Hindlimb muscle (tissue), 1 donor: Measurements from ENCODE around the gene TESK2. TPM values are rescaled to one million over a fixed set of nuclear protein-coding genes. Genes with fewer than 3 reads are reported as not detected.
"Not testable (repeated sequence)": the region's sequence is repeated elsewhere in the genome, so short reads cannot be mapped to it uniquely, and the experiment has no call there.

Source experiments
- DNase-seq: peaks from one replicate; pipeline ENCODE4 v3.0.0-alpha.2; 2013
- polyA plus RNA-seq: library from polyadenylated mRNA; unstranded; fragments of 120-200 nt; gene quantifications from one replicate; pipeline ENCODE4 v1.2.1, GENCODE V29; 2013; ENCODE audit not compliant: insufficient read length

Gene TESK2, protein sequence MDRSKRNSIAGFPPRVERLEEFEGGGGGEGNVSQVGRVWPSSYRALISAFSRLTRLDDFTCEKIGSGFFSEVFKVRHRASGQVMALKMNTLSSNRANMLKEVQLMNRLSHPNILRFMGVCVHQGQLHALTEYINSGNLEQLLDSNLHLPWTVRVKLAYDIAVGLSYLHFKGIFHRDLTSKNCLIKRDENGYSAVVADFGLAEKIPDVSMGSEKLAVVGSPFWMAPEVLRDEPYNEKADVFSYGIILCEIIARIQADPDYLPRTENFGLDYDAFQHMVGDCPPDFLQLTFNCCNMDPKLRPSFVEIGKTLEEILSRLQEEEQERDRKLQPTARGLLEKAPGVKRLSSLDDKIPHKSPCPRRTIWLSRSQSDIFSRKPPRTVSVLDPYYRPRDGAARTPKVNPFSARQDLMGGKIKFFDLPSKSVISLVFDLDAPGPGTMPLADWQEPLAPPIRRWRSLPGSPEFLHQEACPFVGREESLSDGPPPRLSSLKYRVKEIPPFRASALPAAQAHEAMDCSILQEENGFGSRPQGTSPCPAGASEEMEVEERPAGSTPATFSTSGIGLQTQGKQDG
- 2.1 TPM for polyA plus RNA-seq

DNA sequence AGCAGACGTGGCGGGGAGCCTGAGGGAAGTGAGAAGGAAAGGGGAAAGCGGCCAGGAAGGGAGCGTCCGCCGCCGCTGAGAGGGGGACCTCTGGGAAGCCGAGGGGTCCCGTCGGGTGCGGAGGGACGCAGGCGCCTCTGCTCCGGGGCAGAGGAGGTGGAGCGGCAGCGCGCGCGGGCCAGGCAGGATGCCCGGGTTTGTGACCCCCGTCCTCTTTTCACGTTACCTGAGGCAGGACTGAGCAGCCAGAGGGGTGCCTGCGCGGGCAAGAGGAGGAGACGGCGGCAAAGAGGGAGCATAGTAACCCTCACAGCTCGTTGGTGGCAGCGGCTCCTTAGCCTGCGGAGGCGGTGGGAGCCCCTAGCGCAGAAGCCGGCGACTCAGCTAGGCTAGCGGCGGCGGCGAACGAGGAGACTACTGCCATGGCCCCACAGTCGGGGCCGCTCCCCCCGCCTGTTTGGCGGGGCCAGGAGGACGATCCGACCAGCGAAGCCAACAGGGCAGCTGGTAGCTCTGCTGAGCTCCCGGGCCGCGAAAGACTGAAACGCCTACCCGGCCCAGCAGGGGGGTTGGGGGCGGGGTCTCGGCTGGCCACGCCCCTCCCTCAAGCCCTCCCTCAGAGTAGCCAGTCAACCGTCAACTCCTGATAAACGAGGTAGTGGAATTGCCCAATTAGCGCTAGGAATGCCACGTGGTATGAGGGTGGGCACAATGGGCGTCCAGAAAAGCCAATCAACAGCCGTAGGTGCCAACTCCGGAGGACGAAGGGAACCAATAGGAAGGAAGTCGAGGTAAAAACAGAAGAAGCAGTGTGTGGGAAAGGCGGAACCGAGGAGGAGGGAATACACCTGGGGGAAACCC, at the start of gene TESK2:
TESK2 (minus strand) TSS at position 538 of the 861 bp plus-strand sequence. CDS start 33,378 bp downstream, outside the sequence.
- peak; percentile 96 for DNase-seq

DNA sequence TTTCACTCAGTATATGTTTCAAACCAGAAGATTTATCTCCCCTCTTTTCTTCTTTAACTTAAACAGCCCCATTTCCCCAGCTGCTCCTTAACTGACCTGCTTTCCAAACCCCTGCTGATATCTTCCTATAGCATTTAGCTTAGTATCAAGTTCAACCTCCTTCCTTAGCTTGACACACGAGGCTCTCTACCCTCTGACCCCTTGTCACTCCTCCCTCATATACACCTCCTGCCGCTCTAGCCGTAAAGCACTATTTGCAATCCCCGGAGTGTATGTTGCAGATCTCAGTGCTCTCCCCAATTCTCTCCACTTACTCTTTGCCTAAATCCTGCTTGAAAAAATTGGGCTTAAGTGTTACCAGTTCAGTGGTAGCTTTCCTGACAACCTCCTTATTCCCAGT, 45.9 kb upstream of the TESK2 start:
- no peak for DNase-seq

DNA sequence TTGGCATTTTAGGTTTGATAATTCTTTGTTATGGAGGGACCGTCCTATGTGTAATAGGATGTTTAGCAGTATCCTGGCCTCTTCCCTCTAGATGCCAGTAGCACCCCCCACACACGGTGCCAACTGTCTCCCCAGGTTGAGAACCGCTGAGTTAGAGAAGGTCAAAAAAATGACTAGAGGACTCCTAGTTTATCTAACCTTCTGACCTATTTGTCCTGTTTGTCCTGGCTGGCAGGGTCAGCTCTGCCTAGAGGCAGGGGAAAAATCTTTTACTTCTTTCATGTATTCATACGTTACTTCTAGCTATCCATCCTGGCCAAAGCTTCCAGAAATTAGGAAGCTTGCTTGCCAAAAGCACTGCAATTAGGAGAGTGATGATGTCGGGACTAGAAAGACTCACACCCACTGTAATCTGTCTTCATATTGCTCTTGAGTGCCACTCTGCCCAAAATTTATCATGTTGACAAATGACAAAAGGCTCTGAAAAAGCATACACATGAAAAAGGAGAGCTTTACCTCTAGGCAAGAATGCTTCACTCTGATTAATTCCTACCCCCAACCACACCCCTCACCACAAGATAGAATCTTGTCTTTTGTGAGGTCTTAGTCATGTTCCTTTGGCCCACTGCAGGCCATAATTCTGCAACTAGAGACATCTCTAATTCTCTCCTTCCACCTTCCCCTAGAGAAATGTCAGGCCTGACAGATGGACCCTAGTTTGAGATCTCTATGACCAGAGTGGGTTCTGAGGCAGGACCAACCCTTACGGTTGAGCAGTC, 45.2 kb upstream of the TESK2 start:
- DNase-seq, result no peak

DNA sequence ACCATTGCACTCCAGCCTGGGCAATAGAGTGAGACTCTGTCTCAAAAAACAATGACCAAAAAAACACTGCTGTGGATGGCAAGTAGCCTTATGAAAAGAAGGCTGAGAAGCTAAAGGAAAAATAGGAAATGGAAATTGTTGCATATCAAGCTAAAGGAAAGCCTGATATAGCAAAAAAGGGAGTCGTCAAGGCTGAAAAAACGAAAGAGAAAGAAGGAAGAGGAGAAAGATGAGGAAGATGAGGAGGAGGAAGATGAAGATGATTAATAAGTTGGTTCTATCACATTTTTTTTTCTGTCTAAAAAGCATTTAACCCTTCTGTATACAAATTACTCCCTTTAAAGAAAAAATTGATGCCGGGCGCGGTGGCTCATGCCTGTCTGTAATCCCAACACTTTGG, 40.9 kb upstream of the TESK2 start:
- DNase-seq, result no peak

GRCh38 chr1:45530632-45531135, 39.7 kb upstream of the TESK2 start:
- DNase-seq, result no peak

DNA sequence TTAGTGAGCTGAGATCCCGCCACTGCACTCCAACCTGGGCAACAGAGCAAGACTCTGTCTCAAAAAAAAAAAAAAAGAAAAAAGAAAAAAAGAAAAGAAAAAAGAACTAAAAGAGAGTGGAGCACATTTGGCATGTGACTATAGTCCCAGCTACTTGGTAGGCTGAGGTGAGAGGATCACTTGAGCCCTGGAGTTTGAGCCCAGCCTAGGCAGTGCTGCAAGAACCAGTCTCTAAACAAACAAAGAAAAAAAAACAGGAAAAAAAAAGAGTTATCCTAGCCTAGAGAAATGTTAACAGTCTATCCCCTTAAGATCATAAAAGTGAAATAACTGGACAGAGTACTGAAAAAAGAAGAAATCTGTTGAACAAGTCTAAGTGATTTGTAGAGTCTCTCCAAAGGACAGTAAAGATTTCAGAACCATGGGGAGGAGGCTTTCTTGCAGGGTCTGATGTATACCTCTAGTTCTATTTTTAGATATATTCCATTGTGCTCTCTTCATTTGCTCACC, 35.2 kb upstream of the TESK2 start:
- DNase-seq, result no peak

DNA sequence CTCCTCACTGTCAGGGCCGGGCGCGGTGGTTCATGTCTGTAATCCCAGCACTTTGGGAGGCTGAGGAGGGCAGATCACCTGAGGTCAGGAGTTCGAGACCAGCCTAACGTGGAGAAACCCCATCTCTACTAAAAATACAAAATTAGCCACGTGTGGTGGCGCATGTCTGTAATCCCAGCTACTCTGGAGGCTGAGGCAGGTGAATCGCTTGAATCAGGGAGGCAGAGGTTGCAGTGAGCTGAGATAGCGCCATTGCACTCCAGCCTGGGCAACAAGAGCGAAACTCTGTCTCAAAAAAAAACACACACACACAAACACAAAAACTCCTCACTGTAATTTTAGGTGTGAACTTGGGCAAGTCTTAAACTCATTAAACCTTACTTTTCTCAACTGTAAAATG, 33.0 kb upstream of the TESK2 start:
- not testable (repeated sequence) for DNase-seq

GRCh38 chr1:45523516-45523915, 32.6 kb upstream of the TESK2 start:
- DNase-seq, result not testable (repeated sequence)

- DNase-seq, result no peak
Measured at GRCh38 chr1:45522324-45523104, 31.6 kb upstream of the TESK2 start.

GRCh38 chr1:45521413-45522323, 30.7 kb upstream of the TESK2 start, which contains the start of gene PRDX1:
TSS of gene PRDX1 (minus strand) at chr1:45521884. CDS start at chr1:45519043, 2,841 bp downstream.
- peak; percentile 95 for DNase-seq

DNA sequence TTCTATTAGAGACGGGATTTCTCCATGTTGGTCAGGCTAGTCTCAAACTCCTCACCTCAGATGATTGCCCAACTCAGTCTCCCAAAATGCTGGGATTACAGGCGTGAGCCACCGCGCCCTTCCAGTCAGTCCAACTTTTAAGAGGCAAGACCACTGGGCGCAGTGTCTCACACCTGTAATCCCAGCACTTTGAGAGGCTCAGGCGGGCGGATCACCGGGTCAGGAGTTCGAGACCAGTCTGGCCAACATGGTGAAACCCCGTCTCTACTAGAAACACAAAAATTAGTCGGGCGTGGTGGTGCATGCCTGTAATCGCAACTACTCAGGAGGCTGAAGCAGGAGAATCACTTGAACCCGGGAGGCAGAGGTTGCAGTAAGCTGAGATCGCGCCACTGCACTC, 28.8 kb upstream of the TESK2 start:
- DNase-seq, result not testable (repeated sequence)

DNA sequence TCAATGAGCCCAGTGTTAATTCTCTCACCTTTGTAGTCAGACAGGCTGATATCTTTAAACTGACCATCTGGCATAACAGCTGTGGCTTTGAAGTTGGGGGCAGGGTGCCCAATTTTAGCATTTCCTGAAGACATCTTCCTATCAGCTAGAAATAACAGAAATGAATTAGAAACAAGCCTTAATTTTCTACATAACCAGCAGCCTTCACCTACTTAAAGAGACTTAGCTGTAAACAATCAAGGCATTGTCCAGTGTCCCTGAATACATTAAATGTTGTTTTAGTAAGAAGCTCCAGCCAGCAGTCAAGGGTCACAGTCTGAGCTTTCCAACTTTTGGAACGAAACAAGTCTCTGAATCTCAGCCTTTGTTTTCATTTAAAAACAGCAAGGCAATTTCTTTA, 27.9 kb upstream of the TESK2 start:
- DNase-seq, result no peak

DNA sequence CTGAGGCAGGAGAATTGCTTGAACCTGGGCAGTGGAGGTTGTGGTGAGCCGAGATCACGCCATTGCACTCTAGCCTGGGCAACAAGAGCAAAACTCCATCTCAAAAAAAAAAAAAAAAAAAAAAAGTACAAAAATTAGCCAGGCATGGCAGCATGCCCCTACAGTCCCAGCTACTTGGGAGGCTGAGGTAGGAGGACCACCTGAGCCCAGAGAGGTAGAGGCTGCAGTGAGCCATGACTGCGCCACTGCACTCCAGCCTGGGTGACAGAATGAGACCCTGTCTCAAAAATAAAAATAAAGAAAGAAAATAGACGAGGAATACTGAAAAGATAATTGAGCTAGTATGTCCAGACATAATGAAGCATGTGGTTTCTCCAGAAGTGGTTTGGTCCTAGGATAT, 27.4 kb upstream of the TESK2 start:
- not testable (repeated sequence) for DNase-seq

GRCh38 chr1:45516465-45516864, 25.5 kb upstream of the TESK2 start:
- DNase-seq, result no peak

- no peak for DNase-seq
Measured at GRCh38 chr1:45516036-45516435, 25.1 kb upstream of the TESK2 start.

DNA sequence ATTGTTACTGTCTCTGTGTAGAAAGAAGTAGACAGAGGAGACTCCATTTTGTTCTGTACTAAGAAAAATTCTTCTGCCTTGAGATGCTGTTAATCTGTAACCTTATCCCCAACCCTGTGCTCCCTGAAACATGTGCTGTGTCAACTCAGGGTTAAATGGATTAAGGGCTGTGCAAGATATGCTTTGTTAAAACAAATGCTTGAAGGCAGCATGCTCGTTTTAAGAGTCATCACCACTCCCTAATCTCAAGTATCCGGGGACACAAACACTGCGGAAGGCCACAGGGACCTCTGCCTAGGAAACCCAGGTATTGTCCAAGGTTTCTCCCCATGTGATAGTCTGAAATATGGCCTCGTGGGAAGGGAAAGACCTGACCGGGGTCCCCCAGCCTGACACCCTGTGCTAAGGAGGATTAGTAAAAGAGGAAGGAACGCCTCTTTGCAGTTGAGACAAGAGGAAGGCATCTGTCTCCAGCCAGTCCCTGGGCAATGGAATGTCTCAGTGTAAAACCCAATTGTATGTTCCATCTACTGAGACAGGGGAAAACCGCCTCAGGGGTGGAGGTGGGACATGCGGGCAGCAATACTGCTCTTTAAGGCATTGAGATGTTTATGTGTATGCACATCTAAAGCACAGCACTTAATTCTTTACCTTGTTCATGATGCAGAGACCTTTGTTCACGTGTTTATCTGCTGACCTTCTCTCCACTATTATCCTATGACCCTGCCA, 22.7 kb upstream of the TESK2 start:
- not testable (repeated sequence) for DNase-seq

DNA sequence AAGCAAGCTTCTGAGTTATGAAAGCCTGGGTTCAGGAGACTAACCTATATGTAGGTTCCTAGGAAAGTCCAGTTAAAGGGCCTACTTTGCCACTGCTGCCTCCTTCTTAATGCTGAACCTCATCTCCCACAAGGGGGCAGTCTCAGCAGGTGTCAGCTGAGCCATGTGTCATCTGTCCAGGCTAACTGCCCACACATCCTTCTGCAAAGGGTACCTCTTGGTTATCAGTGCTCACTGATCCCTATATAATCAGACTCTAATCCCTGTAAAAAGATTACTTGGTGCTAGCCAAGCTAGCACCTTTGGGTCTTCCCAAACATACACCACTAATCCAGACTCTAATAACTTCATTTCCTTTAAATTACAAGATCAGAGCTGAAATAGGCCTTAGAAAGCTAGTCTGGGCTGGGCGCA, 21.7 kb upstream of the TESK2 start:
- no peak for DNase-seq

DNA sequence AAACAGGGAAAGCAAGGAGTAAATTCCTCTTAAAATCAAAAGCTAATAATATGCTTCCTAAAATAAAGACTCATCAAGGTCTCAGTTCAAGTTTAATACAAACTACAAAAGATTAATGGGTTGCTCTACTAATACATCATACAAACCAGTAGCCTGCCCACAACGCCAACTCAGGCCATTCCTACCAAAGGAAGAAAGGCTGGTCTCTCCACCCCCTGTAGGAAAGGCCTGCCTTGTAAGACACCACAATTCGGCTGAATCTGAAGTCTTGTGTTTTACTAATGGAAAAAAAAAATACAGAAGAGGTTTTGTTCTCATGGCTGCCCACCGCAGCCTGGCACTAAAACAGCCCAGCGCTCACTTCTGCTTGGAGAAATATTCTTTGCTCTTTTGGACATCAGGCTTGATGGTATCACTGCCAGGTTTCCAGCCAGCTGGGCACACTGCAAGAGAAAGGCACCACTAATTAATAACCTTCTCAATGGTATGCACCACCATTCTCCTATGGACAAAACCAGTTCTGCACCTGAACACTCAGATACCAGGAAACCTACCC, 20.1 kb upstream of the TESK2 start:
- no peak for DNase-seq
